ENCODE data around the gene PRDM12.

GRCh38 chr9:130639866-130640555, 24.4 kb upstream of the PRDM12 start:
- TF ChIP-seq EZH2 (IDR thresholded peaks at IDR 0.05) (no peak), POLR2AphosphoS5 (IDR thresholded peaks at IDR 0.05; ENCODE audit: borderline replicate concordance, low read depth, low read length) (no peak), FOXP2 (optimal IDR thresholded peaks at IDR 0.05; ENCODE audit: control extremely low read depth, extremely low read length, insufficient read depth) (no peak)
